HG03432 (cell line): ENCODE data around the gene REPS2.

ENCODE experiments used
- ATAC-seq: cut with Tn5 transposase; IDR thresholded peaks from one replicate; pipeline ENCODE4 v1.9.1; 2021; ENCODE audit warnings: mild to moderate bottlenecking, moderate library complexity; ENCODE audit not compliant: unreplicated experiment

REPS2 gene

DNA sequence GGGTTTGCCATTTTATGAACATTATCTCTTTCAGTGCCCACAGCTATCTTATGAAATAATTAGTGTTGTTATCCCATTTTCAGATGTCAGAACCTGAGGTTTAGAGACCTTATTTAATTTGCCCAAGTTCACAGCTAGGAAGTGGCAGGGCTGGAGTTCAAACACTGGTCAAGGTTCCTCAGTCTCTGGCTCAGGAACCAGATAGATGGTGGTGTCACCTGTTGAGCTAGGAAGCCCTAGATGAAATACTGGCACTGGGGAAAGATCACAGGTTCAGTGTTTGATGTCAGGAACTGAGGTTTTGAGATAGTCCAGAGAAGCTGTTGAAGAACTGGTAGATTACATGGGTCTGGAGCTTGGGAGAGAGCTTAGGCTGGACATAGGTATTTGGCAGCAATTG is 85.4 kb downstream of the REPS2 start:
- ATAC-seq, result no peak

- ATAC-seq, result no peak
Observed at GRCh38 chrX:17032351-17032750, 85.9 kb downstream of the REPS2 start.

DNA sequence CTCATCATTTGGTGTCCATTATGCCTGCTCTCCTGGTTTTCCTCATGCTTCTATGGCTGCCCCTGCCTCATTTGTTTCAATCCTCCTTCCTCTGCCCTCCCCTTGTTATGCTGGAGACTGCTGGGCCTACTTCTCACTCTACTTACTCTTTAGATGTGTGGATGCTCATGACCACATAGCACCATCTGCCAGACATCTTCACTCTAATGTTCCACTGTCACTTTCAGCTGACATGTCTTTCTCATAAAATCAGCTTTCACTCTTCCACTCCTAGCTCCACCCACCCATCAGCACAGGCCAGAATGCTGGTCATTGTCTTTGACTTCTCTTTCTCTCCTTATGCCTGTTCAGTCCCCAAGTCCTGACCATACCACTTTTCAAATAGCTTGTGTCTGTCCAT is 86.8 kb downstream of the REPS2 start:
- no peak for ATAC-seq

GRCh38 chrX:17035111-17035510 is 88.7 kb downstream of the REPS2 start:
- ATAC-seq, result no peak

DNA sequence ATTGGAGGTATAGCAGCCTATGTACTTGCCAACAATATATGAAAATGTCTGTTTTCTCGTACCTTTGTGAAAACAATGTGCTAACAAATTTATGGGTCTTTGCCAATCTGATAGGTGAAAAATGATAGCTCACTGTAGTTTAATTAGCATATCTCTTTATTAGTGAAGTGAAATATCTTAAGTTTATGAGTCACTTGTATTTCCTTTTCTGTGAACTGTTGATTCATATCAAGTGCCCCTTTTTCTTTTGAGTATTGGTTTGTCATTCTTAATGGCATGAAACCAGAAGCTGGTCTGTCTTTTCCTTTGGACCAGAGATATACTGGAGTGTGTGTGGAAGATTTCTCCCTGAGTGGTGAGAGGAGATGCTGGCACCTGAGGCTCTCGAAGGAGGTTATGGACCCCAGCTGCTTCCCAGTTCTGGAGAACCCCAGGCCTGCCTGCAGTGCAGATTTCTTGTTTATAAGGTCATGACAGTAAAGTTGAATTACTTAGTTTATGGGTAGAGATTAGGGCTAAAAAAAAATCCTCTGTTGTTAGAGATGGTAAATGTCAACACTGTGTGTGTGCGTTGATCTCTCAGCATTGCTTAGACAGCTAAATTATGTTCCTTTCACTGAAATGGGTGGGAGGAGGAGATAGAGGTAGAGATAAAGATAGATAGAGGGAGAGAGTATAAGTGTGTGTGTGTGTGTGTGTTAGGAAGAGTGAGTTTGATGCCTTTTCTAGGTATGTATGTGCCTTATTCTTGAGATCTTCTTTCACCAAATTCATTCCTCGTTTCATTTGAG is 89.9 kb downstream of the REPS2 start:
- no peak for ATAC-seq

DNA sequence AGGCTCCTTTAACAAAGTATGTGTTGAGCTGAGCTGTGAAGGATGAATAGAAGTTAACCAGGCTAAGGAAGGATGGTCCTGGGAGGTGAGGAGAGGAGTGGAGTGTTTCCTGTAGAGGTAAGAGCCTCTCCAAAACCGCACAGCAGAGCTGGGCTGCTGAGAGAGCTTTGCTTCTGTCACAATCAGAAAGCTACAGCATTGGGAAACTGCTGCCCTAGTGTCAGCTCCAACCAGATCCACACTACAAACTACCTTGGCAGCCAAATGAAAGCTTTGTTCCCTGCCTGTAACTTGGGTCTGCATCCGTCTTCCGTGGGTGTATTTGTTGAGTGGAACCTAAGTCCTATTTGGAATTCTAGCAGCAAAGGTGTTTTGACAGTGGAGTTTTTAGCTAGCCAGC is 91.8 kb downstream of the REPS2 start:
- no peak for ATAC-seq

- no peak for ATAC-seq
Observed at GRCh38 chrX:17038681-17039161, 92.3 kb downstream of the REPS2 start.

- ATAC-seq, result no peak
Observed at GRCh38 chrX:17039826-17040225, 93.4 kb downstream of the REPS2 start.

GRCh38 chrX:17040711-17041110 is 94.3 kb downstream of the REPS2 start:
- no peak for ATAC-seq

DNA sequence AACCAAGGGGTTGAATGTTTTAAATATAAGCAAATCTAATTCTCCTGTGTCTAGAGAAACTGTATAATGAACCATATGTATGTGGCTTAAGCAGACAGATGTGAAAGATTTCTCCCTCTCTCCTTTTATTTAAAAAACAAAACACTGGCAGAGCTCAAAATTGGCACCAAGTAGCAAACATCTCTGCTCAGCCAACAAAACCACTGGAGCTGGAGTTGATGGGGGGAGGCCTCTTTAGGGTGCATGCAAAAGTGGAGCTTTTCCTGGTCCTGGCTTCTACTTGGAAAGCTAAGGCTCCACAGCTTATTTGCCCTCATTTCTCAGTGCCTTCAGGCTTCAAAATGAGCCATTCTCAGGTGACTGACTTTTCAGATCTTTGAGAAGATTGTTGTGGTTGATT is 95.6 kb downstream of the REPS2 start:
- ATAC-seq, result no peak

GRCh38 chrX:17046478-17047097 is 100.1 kb downstream of the REPS2 start:
- no peak for ATAC-seq

DNA sequence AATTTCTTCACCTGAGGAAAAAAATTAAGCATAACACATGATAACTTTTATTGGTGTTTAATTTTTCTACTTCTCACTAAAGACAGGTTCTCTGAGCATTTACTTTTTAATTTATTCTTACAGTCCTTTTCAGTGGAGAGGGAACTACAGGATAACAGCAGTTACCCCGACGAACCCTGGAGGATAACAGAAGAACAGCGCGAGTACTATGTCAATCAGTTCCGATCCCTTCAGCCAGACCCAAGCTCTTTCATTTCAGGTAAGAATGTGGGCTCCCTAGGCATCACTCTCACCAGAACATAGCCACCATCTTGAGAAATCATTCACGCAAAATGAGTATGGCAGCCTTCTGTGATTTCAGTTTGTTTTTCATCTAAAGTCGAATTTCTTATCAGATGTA is 100.8 kb downstream of the REPS2 start:
- ATAC-seq, result no peak

DNA sequence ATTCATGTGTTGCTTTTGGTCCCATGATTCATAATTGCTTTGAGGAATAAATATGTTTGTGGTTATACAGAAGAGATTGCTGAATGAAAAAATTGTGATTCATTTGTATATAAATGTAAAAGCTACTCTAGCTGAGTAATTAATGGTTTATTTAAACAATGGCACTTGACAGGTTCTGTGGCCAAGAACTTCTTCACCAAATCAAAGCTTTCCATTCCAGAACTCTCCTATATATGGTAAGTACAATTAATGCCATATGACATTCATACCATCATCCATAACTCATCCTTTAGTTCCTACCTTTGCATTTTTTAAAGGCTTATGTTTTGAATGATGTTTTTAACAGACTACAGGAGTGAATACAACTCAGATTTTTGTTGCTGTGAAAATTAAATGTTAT is 105.8 kb downstream of the REPS2 start:
- no peak for ATAC-seq

DNA sequence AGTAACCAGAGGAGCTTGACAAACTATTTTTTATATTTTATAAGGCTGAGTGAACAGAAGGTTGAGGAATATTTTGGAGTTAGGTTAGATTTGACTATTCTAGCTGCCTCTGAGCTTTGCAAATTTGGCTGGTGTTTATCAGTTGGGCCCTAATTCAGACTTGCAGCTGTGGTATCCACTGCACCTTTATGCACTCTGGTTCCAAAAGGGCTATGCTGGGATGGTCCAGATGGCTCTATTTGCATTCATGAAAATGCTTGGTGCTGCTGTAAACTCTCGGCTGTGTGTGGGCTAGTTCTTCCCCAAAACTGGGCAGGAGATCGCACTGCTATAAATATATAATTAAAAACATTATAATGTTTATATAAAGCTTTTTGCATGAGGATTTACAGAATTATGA is 106.3 kb downstream of the REPS2 start:
- ATAC-seq, result no peak

- no peak for ATAC-seq
Observed at GRCh38 chrX:17053502-17053901, 107.0 kb downstream of the REPS2 start.

DNA sequence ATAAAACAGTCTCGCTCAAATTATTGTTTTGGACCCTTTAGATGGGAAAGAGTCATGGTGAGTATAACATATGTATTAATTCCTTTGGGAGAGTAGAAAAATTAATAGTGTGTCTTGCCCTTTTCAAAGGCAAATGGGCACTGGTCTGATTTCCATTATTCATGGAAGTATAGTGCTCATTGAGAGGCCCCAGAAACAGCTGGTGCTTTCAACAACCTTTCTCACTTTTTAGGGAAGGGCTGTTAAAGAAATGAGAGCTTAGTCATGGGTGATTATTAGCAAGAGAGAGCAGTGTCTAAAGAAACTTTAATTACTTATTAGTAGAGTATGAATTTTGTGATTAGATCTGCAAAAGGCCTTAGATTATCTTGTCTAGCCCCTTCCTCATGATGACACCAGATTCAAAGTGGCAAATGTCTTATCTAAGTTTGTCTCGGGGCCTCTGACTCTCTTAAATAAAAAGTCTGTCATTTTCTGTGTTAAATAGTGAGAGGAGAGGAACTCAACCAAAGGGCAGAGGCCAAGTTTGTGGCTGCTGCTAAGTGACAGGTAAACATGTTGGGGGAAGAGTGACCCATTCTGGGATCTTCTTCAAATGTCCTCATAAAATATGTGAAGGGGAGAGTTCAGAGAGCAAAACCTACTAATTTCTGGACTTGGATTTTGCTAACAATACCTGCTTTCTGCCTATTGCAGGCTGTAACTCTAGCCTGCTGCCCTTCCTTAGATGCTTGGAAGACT is 110.6 kb downstream of the REPS2 start:
- ATAC-seq, result no peak

GRCh38 chrX:17062065-17062464 is 115.6 kb downstream of the REPS2 start:
- ATAC-seq, result no peak

DNA sequence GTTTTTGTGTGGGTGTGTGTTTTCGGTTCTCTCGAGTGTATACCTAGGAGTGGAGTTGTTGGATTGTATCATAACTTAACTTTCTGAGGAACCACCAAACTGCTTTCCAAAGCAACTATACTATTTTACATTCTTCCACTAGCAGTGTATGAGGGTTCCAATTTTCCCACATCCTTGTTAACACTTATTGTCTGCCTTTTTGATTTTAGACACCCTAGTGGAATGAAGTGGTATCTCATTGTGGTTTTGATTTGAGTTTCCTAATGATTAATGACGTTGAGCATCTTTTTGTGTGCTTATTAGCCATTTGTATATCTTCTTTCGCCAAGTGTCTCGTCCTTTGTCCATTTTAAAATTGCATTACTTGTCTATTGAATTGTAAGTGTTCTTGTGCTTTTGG is 118.6 kb downstream of the REPS2 start:
- ATAC-seq, result no peak

- ATAC-seq, result no peak
Observed at GRCh38 chrX:17067534-17067933, 121.1 kb downstream of the REPS2 start.

- no peak for ATAC-seq
Observed at GRCh38 chrX:17072301-17072700, 125.8 kb downstream of the REPS2 start.

GRCh38 chrX:17072721-17073230 is 126.3 kb downstream of the REPS2 start:
- no peak for ATAC-seq

GRCh38 chrX:17075004-17075403 is 128.5 kb downstream of the REPS2 start:
- ATAC-seq, result no peak
